DOHH2 (cell line): ENCODE data around the gene BUD13.

Source experiments
- H3F3A ChIP-seq: fragments of 200-600 bp; sonication (generic), shearing (Covaris generic); 2 replicates; pipeline ENCODE4 v1.6.0; 2016; ENCODE audit warnings: antibody characterized with exemption, mild to moderate bottlenecking; ENCODE audit not compliant: control insufficient read depth, insufficient read depth
- H3K27ac ChIP-seq: fragments of 200-600 bp; sonication (generic); 2 replicates; pipeline ENCODE4 v1.5.1; 2014; ENCODE audit warnings: low read depth, mild to moderate bottlenecking, low read length, moderate library complexity
- H3K27me3 ChIP-seq: fragments of 200-600 bp; sonication (generic); 2 replicates; pipeline ENCODE4 v1.6.1; 2014; ENCODE audit warnings: mild to moderate bottlenecking, low read length, mixed read lengths; ENCODE audit not compliant: control insufficient read depth
- H3K36me3 ChIP-seq: fragments of 200-600 bp; sonication (generic); 2 replicates; pipeline ENCODE4 v1.6.1; 2014; ENCODE audit warnings: mild to moderate bottlenecking, low read length, moderate library complexity, mixed read lengths; ENCODE audit not compliant: control insufficient read depth
- H3K4me1 ChIP-seq: fragments of 200-600 bp; sonication (generic); 2 replicates; pipeline ENCODE4 v1.6.1; 2014; ENCODE audit warnings: mild to moderate bottlenecking, low read length, mixed read lengths; ENCODE audit not compliant: control insufficient read depth
- H3K4me2 ChIP-seq: fragments of 200-600 bp; sonication (generic); 2 replicates; pipeline ENCODE4 v1.6.0; 2014; ENCODE audit warnings: mild to moderate bottlenecking, low read length, moderate library complexity
- H3K4me3 ChIP-seq: fragments of 200-600 bp; sonication (generic); 2 replicates; pipeline ENCODE4 v1.5.1; 2014; ENCODE audit warnings: mild to moderate bottlenecking, low read length, mixed read lengths
- H3K79me2 ChIP-seq: fragments of 200-600 bp; sonication (generic); 2 replicates; pipeline ENCODE4 v1.6.1; 2014; ENCODE audit warnings: mild to moderate bottlenecking, low read length, mixed read lengths; ENCODE audit not compliant: control insufficient read depth
- H3K9me2 ChIP-seq: fragments of 200-600 bp; sonication (generic); replicated peaks from 2 replicates; pipeline ENCODE4 v1.6.1; 2014; ENCODE audit warnings: mild to moderate bottlenecking, low read length, mixed read lengths; ENCODE audit not compliant: control insufficient read depth
- H3K9me3 ChIP-seq: fragments of 200-600 bp; sonication (generic); 2 replicates; pipeline ENCODE4 v1.6.1; 2014; ENCODE audit warnings: antibody characterized with exemption, low read length, mixed read lengths; ENCODE audit not compliant: control insufficient read depth, insufficient read depth
- H4K20me1 ChIP-seq: fragments of 200-600 bp; sonication (generic); 2 replicates; pipeline ENCODE4 v1.6.0; 2014; ENCODE audit warnings: low read depth, mild to moderate bottlenecking, antibody characterized with exemption, low read length, moderate library complexity; ENCODE audit not compliant: control insufficient read depth, insufficient read depth
- EZH2phosphoT487 ChIP-seq: fragments of 200-600 bp; sonication (generic); IDR thresholded peaks from 2 replicates; pipeline ENCODE4 v1.6.1; 2017; ENCODE audit warnings: borderline replicate concordance, mild to moderate bottlenecking, antibody characterized with exemption, low read length, moderate library complexity, mixed read lengths
- TF ChIP-seq, protein P1 (sequence below): fragments of 200-600 bp; sonication (generic); IDR thresholded peaks from one replicate; pipeline ENCODE4 v1.5.1; 2014; ENCODE audit warnings: antibody characterized with exemption, mild to moderate bottlenecking, low read depth, low read length; ENCODE audit not compliant: poor library complexity, severe bottlenecking

The BUD13 gene

GRCh38 chr11:116813170-116813569 is 40.4 kb upstream of the BUD13 start:
- H3K27me3 ChIP-seq, result peaks cover 12% of the 10 kb centered on the region
- H3K4me1 ChIP-seq, result no peaks in the 10 kb centered on the region
- no peaks in the 10 kb centered on the region for H3F3A ChIP-seq
- no peaks in the 10 kb centered on the region for H4K20me1 ChIP-seq
- no peaks in the 10 kb centered on the region for H3K9me3 ChIP-seq
- no peak for TF ChIP-seq EZH2phosphoT487
- TF ChIP-seq, protein P1, sequence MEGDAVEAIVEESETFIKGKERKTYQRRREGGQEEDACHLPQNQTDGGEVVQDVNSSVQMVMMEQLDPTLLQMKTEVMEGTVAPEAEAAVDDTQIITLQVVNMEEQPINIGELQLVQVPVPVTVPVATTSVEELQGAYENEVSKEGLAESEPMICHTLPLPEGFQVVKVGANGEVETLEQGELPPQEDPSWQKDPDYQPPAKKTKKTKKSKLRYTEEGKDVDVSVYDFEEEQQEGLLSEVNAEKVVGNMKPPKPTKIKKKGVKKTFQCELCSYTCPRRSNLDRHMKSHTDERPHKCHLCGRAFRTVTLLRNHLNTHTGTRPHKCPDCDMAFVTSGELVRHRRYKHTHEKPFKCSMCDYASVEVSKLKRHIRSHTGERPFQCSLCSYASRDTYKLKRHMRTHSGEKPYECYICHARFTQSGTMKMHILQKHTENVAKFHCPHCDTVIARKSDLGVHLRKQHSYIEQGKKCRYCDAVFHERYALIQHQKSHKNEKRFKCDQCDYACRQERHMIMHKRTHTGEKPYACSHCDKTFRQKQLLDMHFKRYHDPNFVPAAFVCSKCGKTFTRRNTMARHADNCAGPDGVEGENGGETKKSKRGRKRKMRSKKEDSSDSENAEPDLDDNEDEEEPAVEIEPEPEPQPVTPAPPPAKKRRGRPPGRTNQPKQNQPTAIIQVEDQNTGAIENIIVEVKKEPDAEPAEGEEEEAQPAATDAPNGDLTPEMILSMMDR, result no peak
- no peaks in the 10 kb centered on the region for H3K9me2 ChIP-seq
- H3K4me3 ChIP-seq, result no peak overlapping the region
- no peaks in the 10 kb centered on the region for H3K79me2 ChIP-seq
- no peak overlapping the region for H3K4me2 ChIP-seq
- no peaks in the 10 kb centered on the region for H3K36me3 ChIP-seq
- no peak overlapping the region for H3K27ac ChIP-seq

GRCh38 chr11:116812109-116812508 is 39.3 kb upstream of the BUD13 start:
- no peaks in the 10 kb centered on the region for H3K79me2 ChIP-seq
- no peaks in the 10 kb centered on the region for H3K4me1 ChIP-seq
- H3F3A ChIP-seq, result no peaks in the 10 kb centered on the region
- H3K9me3 ChIP-seq, result no peaks in the 10 kb centered on the region
- H3K27me3 ChIP-seq, result peaks cover 12% of the 10 kb centered on the region
- TF ChIP-seq EZH2phosphoT487, result no peak
- TF ChIP-seq, protein P1, result no peak
- H3K9me2 ChIP-seq, result no peaks in the 10 kb centered on the region
- no peaks in the 10 kb centered on the region for H3K36me3 ChIP-seq
- no peak overlapping the region for H3K27ac ChIP-seq
- H3K4me3 ChIP-seq, result no peak overlapping the region
- H4K20me1 ChIP-seq, result no peaks in the 10 kb centered on the region
- no peak overlapping the region for H3K4me2 ChIP-seq

- Histone ChIP-seq H3K36me3 (no peaks in the 10 kb centered on the region), H3K4me3 (no peak overlapping the region), H4K20me1 (no peaks in the 10 kb centered on the region), H3K4me1 (no peaks in the 10 kb centered on the region), H3K27me3 (peaks cover 12% of the 10 kb centered on the region), H3K9me2 (no peaks in the 10 kb centered on the region), H3F3A (no peaks in the 10 kb centered on the region), H3K27ac (no peak overlapping the region), H3K79me2 (no peaks in the 10 kb centered on the region), H3K9me3 (no peaks in the 10 kb centered on the region), H3K4me2 (no peak overlapping the region)
- TF ChIP-seq, protein P1, result no peak
- TF ChIP-seq EZH2phosphoT487, result no peak
These were observed 38.4 kb upstream of the BUD13 start for GRCh38 chr11:116811194-116811593.
